ENCODE results near the gene SYNJ1.

SYNJ1 gene

GRCh38 chr21:32756096-32756495 lies 28.3 kb upstream of the SYNJ1 start:
- Histone ChIP-seq H3K4me1 (ENCODE audit: control insufficient read depth, low read length) (no peaks in the 10 kb centered on the region), H3K9me2 (replicated peaks; ENCODE audit: control insufficient read depth, low read length) (no peaks in the 10 kb centered on the region), H3K4me3 (ENCODE audit: low read length) (no peak overlapping the region), H4K20me1 (ENCODE audit: control insufficient read depth, insufficient read depth, low read depth, low read length) (no peaks in the 10 kb centered on the region; the same call in 1 of the 2 replicates), H3K9me3 (ENCODE audit: control insufficient read depth, insufficient read depth, low read length) (no peaks in the 10 kb centered on the region), H3F3A (ENCODE audit: control insufficient read depth, insufficient read depth) (no peaks in the 10 kb centered on the region), H3K4me2 (ENCODE audit: low read length) (no peak overlapping the region), H3K79me2 (ENCODE audit: control insufficient read depth, low read length) (peaks cover 27% of the 10 kb centered on the region), H3K27ac (ENCODE audit: low read depth, low read length) (no peak overlapping the region), H3K36me3 (ENCODE audit: control insufficient read depth, low read length) (peaks cover 91% of the 10 kb centered on the region), H3K27me3 (ENCODE audit: control insufficient read depth, low read length) (no peaks in the 10 kb centered on the region)
- TF ChIP-seq CTCF (IDR thresholded peaks at IDR 0.05; ENCODE audit: low read depth, low read length, poor library complexity, severe bottlenecking) (no peak), EZH2phosphoT487 (IDR thresholded peaks at IDR 0.05; ENCODE audit: borderline replicate concordance, low read length) (no peak)

GRCh38 chr21:32753818-32754585 lies 26.2 kb upstream of the SYNJ1 start:
- Histone ChIP-seq H3K36me3 (ENCODE audit: control insufficient read depth, low read length) (peaks cover 91% of the 10 kb centered on the region), H4K20me1 (ENCODE audit: control insufficient read depth, insufficient read depth, low read depth, low read length) (no peaks in the 10 kb centered on the region; the same call in 1 of the 2 replicates)
- TF ChIP-seq EZH2phosphoT487 (IDR thresholded peaks at IDR 0.05; ENCODE audit: borderline replicate concordance, low read length) (no peak), CTCF (IDR thresholded peaks at IDR 0.05; ENCODE audit: low read depth, low read length, poor library complexity, severe bottlenecking) (no peak)

GRCh38 chr21:32750405-32750804 lies 22.6 kb upstream of the SYNJ1 start:
- TF ChIP-seq CTCF (IDR thresholded peaks at IDR 0.05; ENCODE audit: low read depth, low read length, poor library complexity, severe bottlenecking), result no peak
- no peak for TF ChIP-seq EZH2phosphoT487 (IDR thresholded peaks at IDR 0.05; ENCODE audit: borderline replicate concordance, low read length)
- H3K36me3 ChIP-seq (ENCODE audit: control insufficient read depth, low read length), result peaks cover 93% of the 10 kb centered on the region
- H3K4me1 ChIP-seq (ENCODE audit: control insufficient read depth, low read length), result no peaks in the 10 kb centered on the region
- peaks cover 16% of the 10 kb centered on the region for H3K79me2 ChIP-seq (ENCODE audit: control insufficient read depth, low read length)
- H4K20me1 ChIP-seq (ENCODE audit: control insufficient read depth, insufficient read depth, low read depth, low read length), result peaks cover 4% of the 10 kb centered on the region; the same call in 1 of the 2 replicates
- H3K9me3 ChIP-seq (ENCODE audit: control insufficient read depth, insufficient read depth, low read length), result no peaks in the 10 kb centered on the region
- no peaks in the 10 kb centered on the region for H3F3A ChIP-seq (ENCODE audit: control insufficient read depth, insufficient read depth)
- no peaks in the 10 kb centered on the region for H3K27me3 ChIP-seq (ENCODE audit: control insufficient read depth, low read length)
- H3K27ac ChIP-seq (ENCODE audit: low read depth, low read length), result no peak overlapping the region
- H3K4me2 ChIP-seq (ENCODE audit: low read length), result no peak overlapping the region
- no peak overlapping the region for H3K4me3 ChIP-seq (ENCODE audit: low read length)
- no peaks in the 10 kb centered on the region for H3K9me2 ChIP-seq (replicated peaks; ENCODE audit: control insufficient read depth, low read length)

More at GRCh38 chr21:32753818-32754585, 26.2 kb upstream of the SYNJ1 start:
- Histone ChIP-seq H3K9me2 (replicated peaks; ENCODE audit: control insufficient read depth, low read length) (no peaks in the 10 kb centered on the region), H3K4me2 (ENCODE audit: low read length) (no peak overlapping the region), H3K27me3 (ENCODE audit: control insufficient read depth, low read length) (no peaks in the 10 kb centered on the region), H3K79me2 (ENCODE audit: control insufficient read depth, low read length) (peaks cover 19% of the 10 kb centered on the region), H3K27ac (ENCODE audit: low read depth, low read length) (no peak overlapping the region), H3F3A (ENCODE audit: control insufficient read depth, insufficient read depth) (no peaks in the 10 kb centered on the region), H3K4me1 (ENCODE audit: control insufficient read depth, low read length) (no peaks in the 10 kb centered on the region), H3K9me3 (ENCODE audit: control insufficient read depth, insufficient read depth, low read length) (no peaks in the 10 kb centered on the region), H3K4me3 (ENCODE audit: low read length) (no peak overlapping the region)
